HCT116 (cell line): Measurements from ENCODE around the gene LRFN3. TPM values are rescaled to one million over a fixed set of nuclear protein-coding genes. Genes with fewer than 3 reads are reported as not detected.

Experiments used
- ATAC-seq: fragments of 200-7000 bp; cut with Tn5 transposase; 2 replicates; pipeline ENCODE4 v1.9.1; 2020; ENCODE audit warnings: mild to moderate bottlenecking, moderate library complexity
- BruUV-seq: library from RNA; stranded (reverse); fragments of 400-500 nt; replicated peaks from 2 replicates; lab custom pipeline; 2021; lab: Mats Ljungman, UMichigan
- CTCF ChIA-PET: fragments of 300-600 bp; sonication (Branson Sonifier 250); formaldehyde crosslinking; loops from one replicate; lab custom pipeline; 2021; ENCODE audit warnings: antibody characterized with exemption; lab: Charles Lee
- POLR2A ChIA-PET: fragments of 300-600, 350-600 bp; sonication (Branson Sonifier 250); formaldehyde crosslinking; loops from one replicate; lab custom pipeline; 2021; ENCODE audit warnings: antibody characterized with exemption; lab: Charles Lee
- RAD21 ChIA-PET, 2 experiments: fragments of 300-600 bp; sonication (Branson Sonifier 250); formaldehyde crosslinking; loops; one replicate each; lab custom pipeline; 2023; ENCODE audit warnings: low total read pairs in 2 of 2; ENCODE audit not compliant: uncharacterized antibody in 2 of 2, unreplicated experiment in 2 of 2, low non-redundant PET in 1 of 2; lab: Charles Lee
- DNase-seq: peaks from one replicate; pipeline ENCODE4 v3.0.0-alpha.2; 2010; ENCODE audit warnings: low read depth, low spot score
- H2AFZ ChIP-seq: fragments of 200-600 bp; shearing (Covaris generic), sonication (generic); 2 replicates; pipeline ENCODE4 v1.6.1; 2017; ENCODE audit warnings: low read depth, mixed run types, mixed read lengths, antibody characterized with exemption, low read length; ENCODE audit not compliant: poor library complexity, severe bottlenecking
- H3K27ac ChIP-seq: 2 replicates; pipeline ENCODE4 v1.5.1; 2012; ENCODE audit warnings: low read depth, low read length
- H3K27me3 ChIP-seq: fragments of 200-600 bp; sonication (generic); 2 replicates; pipeline ENCODE4 v1.6.1; 2016; ENCODE audit warnings: mixed run types, low read length, mixed read lengths; ENCODE audit not compliant: insufficient read depth
- H3K36me3 ChIP-seq, 2 experiments: fragments of 200-500 bp in 1 of 2; fragments of 200-600 bp in 1 of 2; sonication (Bioruptor generic) in 1 of 2; sonication (generic) in 1 of 2; 2 replicates each; pipeline versions ENCODE4 v1.5.1 to v1.6.1; 2014 to 2016; ENCODE audit warnings: low read length in 2 of 2, inconsistent platforms in 1 of 2, mixed read lengths in 1 of 2, mixed run types in 1 of 2; ENCODE audit not compliant: insufficient read depth in 2 of 2, control insufficient read depth in 1 of 2
- H3K4me1 ChIP-seq, 2 experiments: fragments of 200-600 bp in 1 of 2; sonication (generic) in 1 of 2; 2 replicates each; pipeline versions ENCODE4 v1.5.1 to v1.6.1; 2012 to 2017; ENCODE audit warnings: low read length in 2 of 2, inconsistent platforms in 1 of 2, mild to moderate bottlenecking in 1 of 2, mixed read lengths in 1 of 2, mixed run types in 1 of 2, moderate library complexity in 1 of 2; ENCODE audit not compliant: insufficient read depth in 2 of 2, control insufficient read depth in 1 of 2
- H3K4me2 ChIP-seq: fragments of 200-600 bp; sonication (generic); 2 replicates; pipeline ENCODE4 v1.6.1; 2017; ENCODE audit warnings: mixed run types, low read length, mixed read lengths
- H3K4me3 ChIP-seq, 2 experiments: fragments of 200-600 bp in 1 of 2; sonication (generic) in 1 of 2; replicated peaks in 1 of 2; 2 replicates each; pipeline ENCODE4 v1.5.1; 2011 to 2016; ENCODE audit warnings: low read length in 2 of 2, control low read depth in 1 of 2, low read depth in 1 of 2, mild to moderate bottlenecking in 1 of 2, mixed read lengths in 1 of 2, mixed run types in 1 of 2
- H3K79me2 ChIP-seq: fragments of 200-600 bp; sonication (generic); 2 replicates; pipeline ENCODE4 v1.6.1; 2017; ENCODE audit warnings: mild to moderate bottlenecking, mixed run types, low read length, moderate library complexity, mixed read lengths; ENCODE audit not compliant: insufficient read depth
- H3K9ac ChIP-seq: fragments of 200-600 bp; sonication (generic); 2 replicates; pipeline ENCODE4 v1.6.1; 2016; ENCODE audit warnings: low read length, mixed read lengths
- H3K9me2 ChIP-seq: fragments of 200-600 bp; sonication (generic), shearing (Covaris generic); 2 replicates; pipeline ENCODE4 v1.6.1; 2017; ENCODE audit warnings: mixed run types, mild to moderate bottlenecking, moderate library complexity; ENCODE audit not compliant: insufficient read depth
- H3K9me3 ChIP-seq, 2 experiments: fragments of 200-500 bp in 1 of 2; fragments of 200-600 bp in 1 of 2; sonication (Bioruptor generic) in 1 of 2; sonication (generic) in 1 of 2; 2 replicates each; pipeline ENCODE4 v1.6.1; 2014 to 2017; ENCODE audit warnings: low read length in 2 of 2, mixed read lengths in 2 of 2, inconsistent platforms in 1 of 2, low read depth in 1 of 2, mild to moderate bottlenecking in 1 of 2, mixed run types in 1 of 2, moderate library complexity in 1 of 2; ENCODE audit not compliant: control insufficient read depth in 1 of 2, insufficient read depth in 1 of 2
- H4K20me1 ChIP-seq: fragments of 200-600 bp; sonication (generic), shearing (Covaris generic); 2 replicates; pipeline ENCODE4 v1.6.1; 2017; ENCODE audit warnings: mixed run types, mild to moderate bottlenecking, moderate library complexity; ENCODE audit not compliant: insufficient read depth
- EGR1 ChIP-seq: IDR thresholded peaks from 2 replicates; pipeline ENCODE4 v1.6.1; 2012; ENCODE audit warnings: low read depth
- ELF1 ChIP-seq: IDR thresholded peaks from 2 replicates; pipeline ENCODE4 v1.6.1; 2012; ENCODE audit warnings: low read depth, borderline replicate concordance
- EZH2phosphoT487 ChIP-seq: fragments of 200-600 bp; IDR thresholded peaks from 2 replicates; pipeline ENCODE4 v1.6.1; 2018; ENCODE audit warnings: antibody characterized with exemption, borderline replicate concordance
- JUND ChIP-seq: IDR thresholded peaks from 2 replicates; pipeline ENCODE4 v1.6.1; 2012
- POLR2A ChIP-seq: IDR thresholded peaks from 2 replicates; pipeline ENCODE4 v1.7.0; 2011; ENCODE audit warnings: borderline replicate concordance; ENCODE audit not compliant: insufficient read depth, insufficient read length; ENCODE audit errors: extremely low read depth
- POLR2AphosphoS5 ChIP-seq: IDR thresholded peaks from 2 replicates; pipeline ENCODE4 v1.6.1; 2011; ENCODE audit warnings: mild to moderate bottlenecking, low read depth, low read length, moderate library complexity
- TCF7L2 ChIP-seq: IDR thresholded peaks from 2 replicates; pipeline ENCODE4 v1.7.0; 2011; ENCODE audit warnings: borderline replicate concordance, inconsistent platforms; ENCODE audit not compliant: insufficient read depth, insufficient read length; ENCODE audit errors: extremely low read depth
- ZNF274 ChIP-seq: fragments of 200-500 bp; sonication (Bioruptor generic); IDR thresholded peaks from 2 replicates; pipeline ENCODE4 v1.6.1; 2014; ENCODE audit warnings: mild to moderate bottlenecking, low read depth, low read length, inconsistent platforms
- intact Hi-C: fragments of 100-400 bp; cut with micrococcal nuclease; formaldehyde crosslinking; loops from 2 replicates; pipeline ENCODE4 v1.10.0; 2022
- total RNA-seq: library from RNA; stranded (reverse); gene quantifications from one replicate; pipeline ENCODE4 v1.2.1, GENCODE V29; 2021; ENCODE audit not compliant: unreplicated experiment
- TF ChIP-seq, protein P1 (sequence below), 3 experiments: fragments of 200-600 bp in 1 of 3; sonication (generic) in 1 of 3; IDR thresholded peaks in 2 of 3; conservative IDR thresholded peaks in 1 of 3; 2 replicates each; pipeline ENCODE4 v1.5.1; 2012 to 2017; ENCODE audit warnings: low read depth in 2 of 3, low read length in 2 of 3, antibody characterized with exemption in 1 of 3, borderline replicate concordance in 1 of 3, control low read depth in 1 of 3, mild to moderate bottlenecking in 1 of 3, mixed read lengths in 1 of 3, mixed run types in 1 of 3, moderate library complexity in 1 of 3; ENCODE audit not compliant: insufficient read depth in 1 of 3
- TF ChIP-seq, protein P2 (sequence below): IDR thresholded peaks from 2 replicates; pipeline ENCODE4 v1.6.1; 2011; ENCODE audit warnings: mild to moderate bottlenecking, low read length, moderate library complexity; ENCODE audit not compliant: insufficient replicate concordance; ENCODE audit errors: extremely low read depth
- TF ChIP-seq, protein P3 (sequence below): IDR thresholded peaks from 2 replicates; pipeline ENCODE4 v1.6.1; 2012

LRFN3 gene
- total RNA-seq, 1 experiment from 2014 or later = 18.8 TPM

DNA sequence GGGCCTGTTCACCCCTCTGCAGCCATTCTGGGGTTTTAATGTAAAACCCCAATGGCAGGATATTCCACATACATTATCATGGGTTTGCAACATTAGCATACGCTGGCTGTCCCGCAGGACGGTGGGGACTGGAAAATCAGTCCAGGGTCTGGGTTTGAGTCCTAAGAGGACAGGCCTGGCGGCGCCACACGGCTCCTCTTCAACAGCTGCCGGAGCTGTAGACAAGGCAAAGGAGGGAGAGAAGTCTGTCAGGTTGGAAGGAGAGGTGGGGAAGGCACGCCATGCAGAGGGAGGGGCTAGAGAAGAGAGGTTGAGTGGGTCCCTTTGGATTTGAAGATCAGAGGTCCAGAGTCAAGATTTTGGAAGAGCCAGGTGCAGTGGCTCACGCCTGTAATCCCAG lies 47.8 kb upstream of the LRFN3 start (continued):
- TF ChIP-seq, protein P1, sequence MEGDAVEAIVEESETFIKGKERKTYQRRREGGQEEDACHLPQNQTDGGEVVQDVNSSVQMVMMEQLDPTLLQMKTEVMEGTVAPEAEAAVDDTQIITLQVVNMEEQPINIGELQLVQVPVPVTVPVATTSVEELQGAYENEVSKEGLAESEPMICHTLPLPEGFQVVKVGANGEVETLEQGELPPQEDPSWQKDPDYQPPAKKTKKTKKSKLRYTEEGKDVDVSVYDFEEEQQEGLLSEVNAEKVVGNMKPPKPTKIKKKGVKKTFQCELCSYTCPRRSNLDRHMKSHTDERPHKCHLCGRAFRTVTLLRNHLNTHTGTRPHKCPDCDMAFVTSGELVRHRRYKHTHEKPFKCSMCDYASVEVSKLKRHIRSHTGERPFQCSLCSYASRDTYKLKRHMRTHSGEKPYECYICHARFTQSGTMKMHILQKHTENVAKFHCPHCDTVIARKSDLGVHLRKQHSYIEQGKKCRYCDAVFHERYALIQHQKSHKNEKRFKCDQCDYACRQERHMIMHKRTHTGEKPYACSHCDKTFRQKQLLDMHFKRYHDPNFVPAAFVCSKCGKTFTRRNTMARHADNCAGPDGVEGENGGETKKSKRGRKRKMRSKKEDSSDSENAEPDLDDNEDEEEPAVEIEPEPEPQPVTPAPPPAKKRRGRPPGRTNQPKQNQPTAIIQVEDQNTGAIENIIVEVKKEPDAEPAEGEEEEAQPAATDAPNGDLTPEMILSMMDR (IDR thresholded peaks at IDR 0.05 in 2 of 3, conservative IDR thresholded peaks at IDR 0.05 in 1 of 3; ENCODE audit: borderline replicate concordance in 1 of 3, insufficient read depth in 1 of 3, low read depth in 2 of 3, low read length in 2 of 3) = no peak
- TF ChIP-seq TCF7L2 (no peak), POLR2A (no peak), EZH2phosphoT487 (no peak), ELF1 (no peak)

DNA sequence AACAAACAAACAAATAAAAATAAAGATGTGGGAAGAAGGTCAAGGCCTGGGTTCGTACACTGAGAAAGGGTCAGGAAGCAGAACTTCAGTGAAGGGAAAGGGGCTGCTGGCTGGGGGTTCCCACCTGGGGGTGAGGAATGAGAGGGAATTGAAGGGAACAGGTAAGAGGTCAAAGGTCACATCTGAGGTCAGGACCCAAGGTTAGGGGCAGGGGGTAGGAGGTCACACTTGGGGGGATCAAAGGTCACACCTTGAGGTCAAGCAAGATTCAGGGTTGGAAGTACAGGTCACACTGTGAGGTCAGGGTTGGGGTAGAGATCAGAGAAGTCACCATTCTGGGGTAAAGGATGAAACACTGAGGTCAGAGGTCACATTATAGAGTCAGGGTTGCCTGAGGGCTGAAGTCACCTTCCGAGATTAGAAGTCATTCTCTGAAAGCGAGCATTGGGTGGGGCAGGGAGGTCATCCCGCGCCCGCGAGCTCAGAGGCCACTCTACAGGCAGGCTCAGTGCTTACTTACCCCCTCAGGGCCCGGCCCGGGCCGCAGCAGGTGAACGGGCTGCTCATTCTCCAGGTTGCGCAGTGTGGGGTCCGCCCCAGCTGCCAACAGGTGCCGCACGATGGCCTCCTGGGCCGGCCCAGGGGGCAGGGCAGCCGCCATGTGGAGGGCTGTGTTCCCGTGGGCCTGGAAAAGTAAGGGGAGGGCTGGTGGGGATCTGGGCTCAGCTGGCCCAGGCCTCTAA lies 46.6 kb upstream of the LRFN3 start:
- no peaks in the 10 kb centered on the region for H3K79me2 ChIP-seq
- ATAC-seq = peak; percentile 34; the same call in 1 of the 2 replicates
- RAD21 ChIA-PET = no interaction called here

More for the DNA sequence above, 46.6 kb upstream of the LRFN3 start:
- no peaks in the 10 kb centered on the region for H4K20me1 ChIP-seq
- H3K9ac ChIP-seq = no peak overlapping the region
- H2AFZ ChIP-seq = no peak overlapping the region
- ChIA-PET CTCF (interaction anchor here (1.4 kb wide), 1 partner anchor 43 kb away, joined by 3 read pairs; no protein-coding TSS in a partner anchor), POLR2A (no interaction called here)
- H3K4me1 ChIP-seq = no peaks in the 10 kb centered on the region
- no peak overlapping the region for H3K4me2 ChIP-seq
- DNase-seq = no peak
- H3K27me3 ChIP-seq = no peaks in the 10 kb centered on the region
- no peaks in the 10 kb centered on the region for H3K9me3 ChIP-seq
- no TSS peak for BruUV-seq
- no peaks in the 10 kb centered on the region for H3K9me2 ChIP-seq
- intact Hi-C loops = loop anchor here (10.0 kb wide), 1 partner anchor 165 kb away; the partner anchor contains the start of genes THAP8 and WDR62
- H3K4me3 ChIP-seq = no peak overlapping the region
- TF ChIP-seq, protein P1 (IDR thresholded peaks at IDR 0.05 in 2 of 3, conservative IDR thresholded peaks at IDR 0.05 in 1 of 3; ENCODE audit: borderline replicate concordance in 1 of 3, insufficient read depth in 1 of 3, low read depth in 2 of 3, low read length in 2 of 3) = no peak
- TF ChIP-seq POLR2AphosphoS5 (no peak), TCF7L2 (no peak), EGR1 (no peak), JUND (no peak), ZNF274 (no peak)
- TF ChIP-seq, protein P2, sequence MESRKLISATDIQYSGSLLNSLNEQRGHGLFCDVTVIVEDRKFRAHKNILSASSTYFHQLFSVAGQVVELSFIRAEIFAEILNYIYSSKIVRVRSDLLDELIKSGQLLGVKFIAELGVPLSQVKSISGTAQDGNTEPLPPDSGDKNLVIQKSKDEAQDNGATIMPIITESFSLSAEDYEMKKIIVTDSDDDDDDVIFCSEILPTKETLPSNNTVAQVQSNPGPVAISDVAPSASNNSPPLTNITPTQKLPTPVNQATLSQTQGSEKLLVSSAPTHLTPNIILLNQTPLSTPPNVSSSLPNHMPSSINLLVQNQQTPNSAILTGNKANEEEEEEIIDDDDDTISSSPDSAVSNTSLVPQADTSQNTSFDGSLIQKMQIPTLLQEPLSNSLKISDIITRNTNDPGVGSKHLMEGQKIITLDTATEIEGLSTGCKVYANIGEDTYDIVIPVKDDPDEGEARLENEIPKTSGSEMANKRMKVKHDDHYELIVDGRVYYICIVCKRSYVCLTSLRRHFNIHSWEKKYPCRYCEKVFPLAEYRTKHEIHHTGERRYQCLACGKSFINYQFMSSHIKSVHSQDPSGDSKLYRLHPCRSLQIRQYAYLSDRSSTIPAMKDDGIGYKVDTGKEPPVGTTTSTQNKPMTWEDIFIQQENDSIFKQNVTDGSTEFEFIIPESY = no peak
- TF ChIP-seq, protein P3, sequence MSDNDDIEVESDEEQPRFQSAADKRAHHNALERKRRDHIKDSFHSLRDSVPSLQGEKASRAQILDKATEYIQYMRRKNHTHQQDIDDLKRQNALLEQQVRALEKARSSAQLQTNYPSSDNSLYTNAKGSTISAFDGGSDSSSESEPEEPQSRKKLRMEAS = no peak
- H3K36me3 ChIP-seq = peaks cover 24 to 40% of the 10 kb centered on the region in 2 experiments; a peak in 3 of 4 replicates
- H3K27ac ChIP-seq = no peak overlapping the region
